ENCODE measurements around the gene ELOF1. TPM values are rescaled to one million over a fixed set of nuclear protein-coding genes. Genes with fewer than 3 reads are reported as not detected.
A peak's percentile ranks its signal among the peaks of the same experiment; 100 is the strongest.
"Not testable (repeated sequence)": the region's sequence is repeated elsewhere in the genome, so short reads cannot be mapped to it uniquely, and the experiment has no call there.

Gene ELOF1
- total RNA-seq, result 19.2 TPM

- FAIRE-seq (no peak), DNase-seq (ENCODE audit: low spot score in 2 of 2) (peak; percentile 93 to 99)
Observed at GRCh38 chr19:11558881-11559828, at the start of gene ELOF1. TSS of gene ELOF1 (minus strand) at chr19:11559230. CDS start at chr19:11554347, 4,883 bp downstream.

GRCh38 chr19:11606484-11606883 lies 47.5 kb upstream of the ELOF1 start:
- FAIRE-seq, result no peak

GRCh38 chr19:11599704-11600103 lies 40.7 kb upstream of the ELOF1 start:
- FAIRE-seq; DNase-seq (ENCODE audit: low spot score in 2 of 2): not testable (repeated sequence)

More at GRCh38 chr19:11606484-11606883, 47.5 kb upstream of the ELOF1 start:
- no peak for DNase-seq (ENCODE audit: low spot score in 2 of 2)

- DNase-seq (ENCODE audit: low spot score in 2 of 2), result no peak
- no peak for FAIRE-seq
Observed at GRCh38 chr19:11598746-11599145, 39.7 kb upstream of the ELOF1 start.

- DNase-seq (ENCODE audit: low spot score in 2 of 2), result no peak
- FAIRE-seq, result no peak
Observed at GRCh38 chr19:11598103-11598483, 39.1 kb upstream of the ELOF1 start.

- DNase-seq (ENCODE audit: low spot score in 2 of 2) (peak; percentile 97 to 99), FAIRE-seq (peak; percentile 79)
Observed at GRCh38 chr19:11597202-11598102, 38.4 kb upstream of the ELOF1 start, which contains the start of gene ZNF627. TSS of gene ZNF627 (plus strand) at chr19:11597483. CDS start at chr19:11597628, 145 bp downstream.

GRCh38 chr19:11596156-11596555 lies 37.1 kb upstream of the ELOF1 start:
- DNase-seq (ENCODE audit: low spot score in 2 of 2) (no peak), FAIRE-seq (no peak)

GRCh38 chr19:11594084-11594483 lies 35.1 kb upstream of the ELOF1 start:
- FAIRE-seq, result no peak

GRCh38 chr19:11587975-11588631 lies 29.1 kb upstream of the ELOF1 start:
- no peak for FAIRE-seq
- no peak for DNase-seq (ENCODE audit: low spot score in 2 of 2)

More at GRCh38 chr19:11594084-11594483, 35.1 kb upstream of the ELOF1 start:
- DNase-seq (ENCODE audit: low spot score in 2 of 2), result no peak

- DNase-seq (ENCODE audit: low spot score in 2 of 2) (peak; percentile 64 to 82), FAIRE-seq (no peak)
Observed at GRCh38 chr19:11587302-11587974, 28.4 kb upstream of the ELOF1 start.

GRCh38 chr19:11586331-11586730 lies 27.3 kb upstream of the ELOF1 start:
- DNase-seq (ENCODE audit: low spot score in 2 of 2) (no peak), FAIRE-seq (no peak)

GRCh38 chr19:11581740-11582139 lies 22.7 kb upstream of the ELOF1 start:
- FAIRE-seq, result no peak
- no peak for DNase-seq (ENCODE audit: low spot score in 2 of 2)

GRCh38 chr19:11580116-11580515 lies 21.1 kb upstream of the ELOF1 start:
- no peak for FAIRE-seq
- no peak for DNase-seq (ENCODE audit: low spot score in 2 of 2)

- FAIRE-seq (no peak), DNase-seq (ENCODE audit: low spot score in 2 of 2) (no peak)
Observed at GRCh38 chr19:11578258-11579142, 19.5 kb upstream of the ELOF1 start.

- DNase-seq (ENCODE audit: low spot score in 2 of 2), result no peak
- FAIRE-seq, result no peak
Observed at GRCh38 chr19:11577451-11578257, 18.6 kb upstream of the ELOF1 start, which contains the start of gene ACP5. TSS of gene ACP5 (minus strand) at chr19:11577645. CDS start at chr19:11577317, 328 bp downstream.

- FAIRE-seq (no peak), DNase-seq (ENCODE audit: low spot score in 2 of 2) (no peak)
Observed at GRCh38 chr19:11576227-11576626, 17.2 kb upstream of the ELOF1 start.

- DNase-seq (ENCODE audit: low spot score in 2 of 2) (no peak), FAIRE-seq (no peak)
Observed at GRCh38 chr19:11574689-11575088, 15.7 kb upstream of the ELOF1 start.

GRCh38 chr19:11573763-11574162 lies 14.7 kb upstream of the ELOF1 start:
- not testable (repeated sequence) for FAIRE-seq

More at GRCh38 chr19:11573763-11574162, 14.7 kb upstream of the ELOF1 start:
- DNase-seq (ENCODE audit: low spot score in 2 of 2), result not testable (repeated sequence)
